Activated B cell treated with CpG ODN at 0.5 μM for 24 hours (primary cell): ENCODE data around the gene NCKAP5. TPM values are rescaled to one million over a fixed set of nuclear protein-coding genes. Genes with fewer than 3 reads are reported as not detected.

Experiments
- ATAC-seq: fragments of 200-7000 bp; cut with Tn5 transposase; one replicate; pipeline ENCODE4 v1.10.0; 2021; ENCODE audit warnings: low read depth, mild to moderate bottlenecking, moderate library complexity
- CTCF ChIA-PET: fragments of 350-600 bp; sonication (Branson Sonifier 250); formaldehyde crosslinking; loops from one replicate; lab custom pipeline; 2021; ENCODE audit warnings: antibody characterized with exemption; lab: Charles Lee
- POLR2A ChIA-PET: fragments of 350-600 bp; sonication (Branson Sonifier 250); formaldehyde crosslinking; loops from one replicate; lab custom pipeline; 2021; ENCODE audit warnings: antibody characterized with exemption; lab: Charles Lee
- DNase-seq: peaks from one replicate; pipeline ENCODE4 v3.0.0; 2022
- H3K27ac Mint-ChIP-seq: one replicate; pipeline ENCODE4 v1.8.0; 2020; ENCODE audit warnings: mixed read lengths
- H3K27me3 Mint-ChIP-seq: one replicate; pipeline ENCODE4 v1.8.0; 2021; ENCODE audit warnings: mixed read lengths
- H3K36me3 Mint-ChIP-seq: one replicate; pipeline ENCODE4 v1.8.0; 2021; ENCODE audit warnings: low read depth, mixed read lengths
- H3K4me1 Mint-ChIP-seq: one replicate; pipeline ENCODE4 v1.8.0; 2021; ENCODE audit warnings: mixed read lengths
- H3K4me3 Mint-ChIP-seq: one replicate; pipeline ENCODE4 v1.8.0; 2020; ENCODE audit warnings: mild to moderate bottlenecking, mixed read lengths
- H3K9me3 Mint-ChIP-seq: one replicate; pipeline ENCODE4 v1.8.0; 2020; ENCODE audit warnings: mixed read lengths
- intact Hi-C: fragments of 100-400 bp; cut with micrococcal nuclease; formaldehyde crosslinking; loops from one replicate; pipeline ENCODE4 v1.15.1; 2024
- total RNA-seq: library from RNA; stranded (reverse); gene quantifications from 2 replicates; pipeline ENCODE4 v1.2.3, GENCODE V29; 2022
- TF ChIP-seq, protein P1 (sequence below): fragments of 200-600 bp; IDR thresholded peaks from one replicate; pipeline ENCODE4 v1.8.0; 2022; ENCODE audit warnings: antibody characterized with exemption, mild to moderate bottlenecking

The NCKAP5 gene
- total RNA-seq, 1 donor from 2014 or later = not detected

DNA sequence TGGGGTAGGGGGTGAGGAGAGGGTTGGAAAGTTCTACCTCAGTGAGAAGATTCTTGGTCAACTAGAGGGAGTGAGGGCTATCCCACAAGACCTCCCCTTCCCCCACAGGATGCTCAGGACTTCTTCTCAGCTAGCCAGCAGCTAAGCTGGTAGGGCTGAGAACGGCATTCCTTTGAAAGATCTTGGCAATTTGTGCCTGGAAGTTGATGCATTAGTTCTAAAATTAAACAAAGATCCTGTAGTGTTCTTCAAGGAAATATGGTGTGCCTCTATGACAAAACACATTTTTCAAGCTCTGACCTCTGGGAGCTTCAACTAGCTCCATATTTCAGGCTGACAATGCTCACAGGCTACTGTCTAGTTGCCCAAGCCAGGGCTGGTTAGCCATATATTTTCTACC is 900.6 kb downstream of the NCKAP5 start:
- CTCF ChIA-PET = no interaction called here
- no peak for ATAC-seq
- Mint-ChIP-seq H3K4me1 (peaks cover 8% of the 10 kb centered on the region), H3K4me3 (no peak overlapping the region), H3K27ac (no peak overlapping the region), H3K36me3 (no peaks in the 10 kb centered on the region), H3K27me3 (peaks cover 37% of the 10 kb centered on the region), H3K9me3 (no peaks in the 10 kb centered on the region)
- POLR2A ChIA-PET = no interaction called here
- TF ChIP-seq, protein P1, sequence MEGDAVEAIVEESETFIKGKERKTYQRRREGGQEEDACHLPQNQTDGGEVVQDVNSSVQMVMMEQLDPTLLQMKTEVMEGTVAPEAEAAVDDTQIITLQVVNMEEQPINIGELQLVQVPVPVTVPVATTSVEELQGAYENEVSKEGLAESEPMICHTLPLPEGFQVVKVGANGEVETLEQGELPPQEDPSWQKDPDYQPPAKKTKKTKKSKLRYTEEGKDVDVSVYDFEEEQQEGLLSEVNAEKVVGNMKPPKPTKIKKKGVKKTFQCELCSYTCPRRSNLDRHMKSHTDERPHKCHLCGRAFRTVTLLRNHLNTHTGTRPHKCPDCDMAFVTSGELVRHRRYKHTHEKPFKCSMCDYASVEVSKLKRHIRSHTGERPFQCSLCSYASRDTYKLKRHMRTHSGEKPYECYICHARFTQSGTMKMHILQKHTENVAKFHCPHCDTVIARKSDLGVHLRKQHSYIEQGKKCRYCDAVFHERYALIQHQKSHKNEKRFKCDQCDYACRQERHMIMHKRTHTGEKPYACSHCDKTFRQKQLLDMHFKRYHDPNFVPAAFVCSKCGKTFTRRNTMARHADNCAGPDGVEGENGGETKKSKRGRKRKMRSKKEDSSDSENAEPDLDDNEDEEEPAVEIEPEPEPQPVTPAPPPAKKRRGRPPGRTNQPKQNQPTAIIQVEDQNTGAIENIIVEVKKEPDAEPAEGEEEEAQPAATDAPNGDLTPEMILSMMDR = no peak
- intact Hi-C loops = no loop called here
- DNase-seq = no peak

DNA sequence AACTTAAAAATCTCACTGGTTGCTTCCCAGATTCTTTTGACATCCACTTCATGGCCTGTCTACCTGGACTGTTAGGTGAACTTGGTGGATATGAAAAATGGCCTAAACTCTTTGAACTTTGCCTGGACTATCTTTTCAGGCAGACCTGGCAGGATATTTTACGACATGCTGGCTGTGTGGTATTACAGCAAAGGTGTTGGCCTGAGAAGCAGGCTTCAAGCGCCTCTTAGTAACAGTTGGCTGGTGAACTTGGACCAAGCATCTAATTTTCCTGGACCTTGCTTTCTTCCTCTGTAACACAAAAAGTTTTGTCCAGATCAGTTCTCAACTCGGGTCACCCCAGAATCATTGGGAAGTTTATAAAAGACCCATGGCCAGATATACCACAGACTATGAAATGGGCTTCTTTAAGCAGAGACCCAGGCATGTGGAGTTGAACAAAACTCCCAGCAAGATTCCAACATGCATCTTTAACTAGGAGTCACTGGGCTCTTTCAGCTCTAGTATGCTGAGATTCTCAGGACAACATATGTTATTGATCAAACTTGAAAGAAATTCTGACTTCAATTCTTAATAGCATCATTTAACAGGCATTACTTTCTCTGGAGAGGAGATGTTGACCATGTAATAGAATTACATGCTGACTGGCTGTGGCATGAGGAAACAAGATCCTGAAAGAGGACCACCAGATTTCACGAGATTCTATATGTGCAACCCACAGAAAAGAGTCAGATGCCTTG is 902.7 kb downstream of the NCKAP5 start:
- DNase-seq (no peak), ATAC-seq (no peak)
- TF ChIP-seq, protein P1 = no peak
- peaks cover 3% of the 10 kb centered on the region for H3K4me1 Mint-ChIP-seq
- H3K4me3 Mint-ChIP-seq = no peak overlapping the region
- no peak overlapping the region for H3K27ac Mint-ChIP-seq
- CTCF ChIA-PET = no interaction called here
- no peaks in the 10 kb centered on the region for H3K9me3 Mint-ChIP-seq
- intact Hi-C loops = no loop called here
- POLR2A ChIA-PET = no interaction called here
- no peaks in the 10 kb centered on the region for H3K36me3 Mint-ChIP-seq
- peaks cover 23% of the 10 kb centered on the region for H3K27me3 Mint-ChIP-seq

DNA sequence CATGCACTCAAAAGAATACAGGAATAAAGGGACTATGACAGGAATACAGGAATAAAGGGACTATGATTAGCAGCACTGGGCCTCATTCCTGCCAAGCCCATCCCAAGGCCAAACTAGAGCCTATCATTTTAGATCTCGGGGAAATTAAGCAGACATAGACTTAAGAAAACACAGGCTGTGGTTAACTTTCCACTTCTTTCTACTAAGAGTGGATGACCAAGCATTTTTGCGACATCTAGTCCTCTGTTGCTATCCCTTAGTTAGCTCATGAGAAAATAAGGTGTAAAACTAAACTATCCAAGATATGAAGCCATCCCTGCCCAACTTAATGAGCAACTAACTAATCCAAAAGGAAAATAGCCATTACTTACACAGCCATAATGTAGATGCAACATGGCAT is 904.2 kb downstream of the NCKAP5 start:
- intact Hi-C loops = no loop called here
- no peak overlapping the region for H3K4me3 Mint-ChIP-seq
- no peak for ATAC-seq

DNA sequence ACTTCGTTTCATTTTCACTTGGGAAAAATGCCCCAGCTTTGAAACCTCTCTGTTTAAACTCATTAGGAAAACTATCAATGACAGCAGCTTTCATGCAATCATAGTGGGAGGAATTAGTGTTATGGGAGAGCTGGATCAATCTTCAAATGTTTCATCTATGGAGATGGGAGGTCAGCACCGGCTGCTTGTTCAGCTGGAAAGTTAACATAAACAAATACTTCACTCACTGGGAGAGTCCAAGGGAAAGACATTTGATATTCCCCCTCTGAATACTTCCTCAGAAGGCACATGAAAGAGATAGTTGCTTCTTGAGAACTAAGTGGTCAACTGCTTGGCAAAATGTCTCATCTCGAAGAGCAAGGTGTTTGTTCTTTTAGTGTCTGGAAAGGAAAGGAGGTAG is 905.5 kb downstream of the NCKAP5 start:
- H3K4me1 Mint-ChIP-seq = no peaks in the 10 kb centered on the region
- ChIA-PET CTCF (no interaction called here), POLR2A (no interaction called here)
- TF ChIP-seq, protein P1 = no peak
- H3K4me3 Mint-ChIP-seq = no peak overlapping the region
- no peaks in the 10 kb centered on the region for H3K9me3 Mint-ChIP-seq
- DNase-seq (no peak), ATAC-seq (no peak)
- H3K27me3 Mint-ChIP-seq = peaks cover 16% of the 10 kb centered on the region
- no peaks in the 10 kb centered on the region for H3K36me3 Mint-ChIP-seq
- no peak overlapping the region for H3K27ac Mint-ChIP-seq
- intact Hi-C loops = no loop called here

More for the DNA sequence above, 904.2 kb downstream of the NCKAP5 start:
- H3K4me1 Mint-ChIP-seq = peaks cover 3% of the 10 kb centered on the region
- H3K27ac Mint-ChIP-seq = no peak overlapping the region
- no peaks in the 10 kb centered on the region for H3K9me3 Mint-ChIP-seq
- no peak for DNase-seq
- H3K36me3 Mint-ChIP-seq = no peaks in the 10 kb centered on the region
- ChIA-PET POLR2A (no interaction called here), CTCF (no interaction called here)
- peaks cover 23% of the 10 kb centered on the region for H3K27me3 Mint-ChIP-seq
- TF ChIP-seq, protein P1 = no peak

DNA sequence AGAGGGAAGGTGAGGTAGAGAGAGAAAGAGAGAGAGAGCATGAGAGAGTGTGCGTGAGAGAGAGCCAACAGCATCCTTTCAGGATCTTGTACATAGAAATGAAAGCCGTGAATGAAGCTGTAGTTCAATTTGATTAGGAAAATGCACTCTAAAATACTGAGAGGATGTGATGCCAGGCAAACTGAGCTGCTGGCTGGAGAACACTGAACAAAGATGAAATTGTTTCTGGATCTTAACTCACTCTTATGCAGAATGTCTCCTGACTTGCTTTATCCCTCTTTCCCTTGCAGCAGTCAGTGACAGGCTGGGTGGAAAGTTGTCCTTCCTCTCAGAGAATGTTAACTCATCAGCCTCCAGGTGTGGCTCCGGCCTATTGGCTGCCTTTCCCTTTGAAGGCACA is 908.9 kb downstream of the NCKAP5 start:
- Mint-ChIP-seq H3K36me3 (no peaks in the 10 kb centered on the region), H3K27me3 (peaks cover 6% of the 10 kb centered on the region), H3K27ac (no peak overlapping the region), H3K9me3 (no peaks in the 10 kb centered on the region), H3K4me1 (no peaks in the 10 kb centered on the region), H3K4me3 (no peak overlapping the region)
- intact Hi-C loops = no loop called here
- CTCF ChIA-PET = no interaction called here
- POLR2A ChIA-PET = no interaction called here
- TF ChIP-seq, protein P1 = no peak
- ATAC-seq (no peak), DNase-seq (no peak)
